DMS53 (cell line): ENCODE results near the gene RAVER2.
"Not testable (repeated sequence)": the region's sequence is repeated elsewhere in the genome, so short reads cannot be mapped to it uniquely, and the experiment has no call there.

ENCODE experiments used
- DNase-seq: peaks from one replicate; lab custom pipeline; 2025; lab: John Stamatoyannopoulos, UW

Gene RAVER2

GRCh38 chr1:64748222-64748621 lies 3.3 kb downstream of the RAVER2 start:
- DNase-seq: no peak

- DNase-seq: no peak
Observed at GRCh38 chr1:64748706-64749105, 3.8 kb downstream of the RAVER2 start.

GRCh38 chr1:64750092-64750491 lies 5.2 kb downstream of the RAVER2 start:
- no peak for DNase-seq

- DNase-seq: no peak
Observed at GRCh38 chr1:64750875-64751274, 6.0 kb downstream of the RAVER2 start.

- DNase-seq: peak; percentile 38
Observed at GRCh38 chr1:64754173-64754572, 9.3 kb downstream of the RAVER2 start.

- DNase-seq: no peak
Observed at GRCh38 chr1:64755361-64755760, 10.5 kb downstream of the RAVER2 start.

- DNase-seq: no peak
Observed at GRCh38 chr1:64756770-64757169, 11.9 kb downstream of the RAVER2 start.

GRCh38 chr1:64757213-64757612 lies 12.3 kb downstream of the RAVER2 start:
- no peak for DNase-seq

GRCh38 chr1:64758233-64758632 lies 13.4 kb downstream of the RAVER2 start:
- DNase-seq: no peak

- no peak for DNase-seq
Observed at GRCh38 chr1:64759968-64760367, 15.1 kb downstream of the RAVER2 start.

GRCh38 chr1:64765012-64765411 lies 20.1 kb downstream of the RAVER2 start:
- DNase-seq: no peak

- DNase-seq: peak; percentile 29
Observed at GRCh38 chr1:64765826-64766225, 21.0 kb downstream of the RAVER2 start.

- peak; percentile 91 for DNase-seq
Observed at GRCh38 chr1:64766429-64766828, 21.6 kb downstream of the RAVER2 start.

- no peak for DNase-seq
Observed at GRCh38 chr1:64769482-64769881, 24.6 kb downstream of the RAVER2 start.

GRCh38 chr1:64769971-64770370 lies 25.1 kb downstream of the RAVER2 start:
- no peak for DNase-seq

GRCh38 chr1:64773306-64773705 lies 28.4 kb downstream of the RAVER2 start:
- DNase-seq: not testable (repeated sequence)

- no peak for DNase-seq
Observed at GRCh38 chr1:64775113-64775512, 30.2 kb downstream of the RAVER2 start.

GRCh38 chr1:64782044-64782443 lies 37.2 kb downstream of the RAVER2 start:
- not testable (repeated sequence) for DNase-seq

- DNase-seq: not testable (repeated sequence)
Observed at GRCh38 chr1:64782848-64783247, 38.0 kb downstream of the RAVER2 start.

GRCh38 chr1:64790832-64791487 lies 46.1 kb downstream of the RAVER2 start:
- DNase-seq: no peak

GRCh38 chr1:64798872-64799271 lies 54.0 kb downstream of the RAVER2 start:
- no peak for DNase-seq

- DNase-seq: no peak
Observed at GRCh38 chr1:64801851-64802523, 57.1 kb downstream of the RAVER2 start.

GRCh38 chr1:64809309-64809708 lies 64.4 kb downstream of the RAVER2 start:
- no peak for DNase-seq

GRCh38 chr1:64810001-64810400 lies 65.1 kb downstream of the RAVER2 start:
- no peak for DNase-seq
